MM.1S (cell line): Measurements from ENCODE around the gene CCL15.

Experiments used
- DNase-seq: peaks from one replicate; pipeline ENCODE4 v3.0.0-alpha.2; 2015
- H2AFZ ChIP-seq: fragments of 300-600 bp; sonication (generic); 2 replicates; pipeline ENCODE4 v1.6.0; 2016; ENCODE audit warnings: antibody characterized with exemption, low read length
- H3F3A ChIP-seq: fragments of 300-600 bp; sonication (generic); 2 replicates; pipeline ENCODE4 v1.6.1; 2016; ENCODE audit warnings: mild to moderate bottlenecking, antibody characterized with exemption, low read length, moderate library complexity, mixed read lengths; ENCODE audit not compliant: insufficient read depth
- H3K27ac ChIP-seq: fragments of 300-600 bp; sonication (generic); 2 replicates; pipeline ENCODE4 v1.5.1; 2016; ENCODE audit warnings: mild to moderate bottlenecking, low read length
- H3K27me3 ChIP-seq: fragments of 300-600 bp; sonication (generic); replicated peaks from 2 replicates; pipeline ENCODE4 v1.6.0; 2016; ENCODE audit warnings: low read length; ENCODE audit not compliant: insufficient read depth
- H3K36me3 ChIP-seq: fragments of 300-600 bp; sonication (generic); replicated peaks from 2 replicates; pipeline ENCODE4 v1.6.1; 2016; ENCODE audit warnings: mild to moderate bottlenecking, low read length, mixed read lengths; ENCODE audit not compliant: insufficient read depth
- H3K4me1 ChIP-seq: fragments of 300-600 bp; sonication (generic); 2 replicates; pipeline ENCODE4 v1.6.1; 2016; ENCODE audit warnings: low read length, mixed read lengths
- H3K4me2 ChIP-seq: fragments of 300-600 bp; sonication (generic); 2 replicates; pipeline ENCODE4 v1.6.0; 2016; ENCODE audit warnings: low read depth, low read length
- H3K4me3 ChIP-seq: fragments of 300-600 bp; sonication (generic); 2 replicates; pipeline ENCODE4 v1.5.1; 2016; ENCODE audit warnings: low read length, mixed read lengths
- H3K79me2 ChIP-seq: fragments of 300-600 bp; sonication (generic); 2 replicates; pipeline ENCODE4 v1.6.1; 2016; ENCODE audit warnings: mixed run types, low read length, mixed read lengths
- H3K9ac ChIP-seq: fragments of 300-600 bp; sonication (generic); 2 replicates; pipeline ENCODE4 v1.6.1; 2016; ENCODE audit warnings: low read length, mixed read lengths
- H3K9me2 ChIP-seq: fragments of 300-600 bp; sonication (generic); replicated peaks from 2 replicates; pipeline ENCODE4 v1.6.1; 2016; ENCODE audit warnings: mild to moderate bottlenecking, low read length, mixed read lengths; ENCODE audit not compliant: insufficient read depth
- H3K9me3 ChIP-seq: fragments of 300-600 bp; sonication (generic); replicated peaks from 2 replicates; pipeline ENCODE4 v1.6.1; 2016; ENCODE audit warnings: mild to moderate bottlenecking, low read length, mixed read lengths; ENCODE audit not compliant: insufficient read depth
- H4K20me1 ChIP-seq: fragments of 300-600 bp; sonication (generic); 2 replicates; pipeline ENCODE4 v1.6.1; 2016; ENCODE audit warnings: mild to moderate bottlenecking, low read length, moderate library complexity, mixed read lengths; ENCODE audit not compliant: insufficient read depth
- EZH2 ChIP-seq: fragments of 300-600 bp; sonication (generic); optimal IDR thresholded peaks from 2 replicates; pipeline ENCODE3; 2017; ENCODE audit warnings: low read depth, mild to moderate bottlenecking, antibody characterized with exemption, low read length, mixed read lengths
- EZH2phosphoT487 ChIP-seq: fragments of 300-600 bp; sonication (generic); IDR thresholded peaks from 2 replicates; pipeline ENCODE4 v1.6.1; 2018; ENCODE audit warnings: antibody characterized with exemption, low read length
- TF ChIP-seq, protein P1 (sequence below): fragments of 300-600 bp; sonication (generic); IDR thresholded peaks from 2 replicates; pipeline ENCODE4 v1.5.1; 2016; ENCODE audit warnings: antibody characterized with exemption, low read length, mixed read lengths

The CCL15 gene

GRCh38 chr17:36001110-36001771, at the start of gene CCL15:
Gene CCL15, minus strand, starts transcription at chr17:36001553. Its CDS starts 61 bp downstream, at chr17:36001492.
- H3K36me3 ChIP-seq, result no peaks in the 10 kb centered on the region
- no peak within 1 kb of the TSS for H3K4me3 ChIP-seq
- H3K27ac ChIP-seq, result no peak within 1 kb of the TSS
- H3K4me2 ChIP-seq, result no peak within 1 kb of the TSS
- no peaks in the 10 kb centered on the region for H3K9me2 ChIP-seq
- no peaks in the 10 kb centered on the region for H3K27me3 ChIP-seq
- H3K79me2 ChIP-seq, result no peaks in the 10 kb centered on the region
- no peaks in the 10 kb centered on the region for H3F3A ChIP-seq
- H2AFZ ChIP-seq, result no peak within 1 kb of the TSS
- H3K9me3 ChIP-seq, result no peaks in the 10 kb centered on the region
- no peak for TF ChIP-seq EZH2phosphoT487
- no peak for TF ChIP-seq EZH2
- TF ChIP-seq, protein P1, sequence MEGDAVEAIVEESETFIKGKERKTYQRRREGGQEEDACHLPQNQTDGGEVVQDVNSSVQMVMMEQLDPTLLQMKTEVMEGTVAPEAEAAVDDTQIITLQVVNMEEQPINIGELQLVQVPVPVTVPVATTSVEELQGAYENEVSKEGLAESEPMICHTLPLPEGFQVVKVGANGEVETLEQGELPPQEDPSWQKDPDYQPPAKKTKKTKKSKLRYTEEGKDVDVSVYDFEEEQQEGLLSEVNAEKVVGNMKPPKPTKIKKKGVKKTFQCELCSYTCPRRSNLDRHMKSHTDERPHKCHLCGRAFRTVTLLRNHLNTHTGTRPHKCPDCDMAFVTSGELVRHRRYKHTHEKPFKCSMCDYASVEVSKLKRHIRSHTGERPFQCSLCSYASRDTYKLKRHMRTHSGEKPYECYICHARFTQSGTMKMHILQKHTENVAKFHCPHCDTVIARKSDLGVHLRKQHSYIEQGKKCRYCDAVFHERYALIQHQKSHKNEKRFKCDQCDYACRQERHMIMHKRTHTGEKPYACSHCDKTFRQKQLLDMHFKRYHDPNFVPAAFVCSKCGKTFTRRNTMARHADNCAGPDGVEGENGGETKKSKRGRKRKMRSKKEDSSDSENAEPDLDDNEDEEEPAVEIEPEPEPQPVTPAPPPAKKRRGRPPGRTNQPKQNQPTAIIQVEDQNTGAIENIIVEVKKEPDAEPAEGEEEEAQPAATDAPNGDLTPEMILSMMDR, result no peak
- H3K9ac ChIP-seq, result no peak within 1 kb of the TSS
- H4K20me1 ChIP-seq, result no peaks in the 10 kb centered on the region
- no peak for DNase-seq
- peaks cover 25% of the 10 kb centered on the region for H3K4me1 ChIP-seq

- no peaks in the 10 kb centered on the region for H3K9me3 ChIP-seq
- no peaks in the 10 kb centered on the region for H3K9me2 ChIP-seq
These were observed 48.3 kb upstream of the CCL15 start for GRCh38 chr17:36049643-36050042.

GRCh38 chr17:36048066-36048465, 46.7 kb upstream of the CCL15 start:
- Histone ChIP-seq H3K4me3 (no peak overlapping the region), H3K9me3 (no peaks in the 10 kb centered on the region), H3K27ac (no peak overlapping the region), H2AFZ (no peak overlapping the region), H4K20me1 (no peaks in the 10 kb centered on the region), H3K27me3 (no peaks in the 10 kb centered on the region), H3K4me1 (no peaks in the 10 kb centered on the region), H3F3A (no peaks in the 10 kb centered on the region), H3K9me2 (no peaks in the 10 kb centered on the region), H3K4me2 (no peak overlapping the region), H3K36me3 (no peaks in the 10 kb centered on the region), H3K9ac (no peak overlapping the region), H3K79me2 (no peaks in the 10 kb centered on the region)
- TF ChIP-seq EZH2, result no peak
- no peak for TF ChIP-seq EZH2phosphoT487
- TF ChIP-seq, protein P1, result no peak
- no peak for DNase-seq

More at GRCh38 chr17:36049643-36050042, 48.3 kb upstream of the CCL15 start:
- H3K79me2 ChIP-seq, result no peaks in the 10 kb centered on the region
- H2AFZ ChIP-seq, result no peak overlapping the region
- no peak for TF ChIP-seq EZH2phosphoT487
- no peak for TF ChIP-seq EZH2
- TF ChIP-seq, protein P1, result no peak
- H3K4me2 ChIP-seq, result no peak overlapping the region
- H4K20me1 ChIP-seq, result no peaks in the 10 kb centered on the region
- H3F3A ChIP-seq, result no peaks in the 10 kb centered on the region
- no peak for DNase-seq
- H3K4me1 ChIP-seq, result no peaks in the 10 kb centered on the region
- H3K4me3 ChIP-seq, result no peak overlapping the region
- no peaks in the 10 kb centered on the region for H3K27me3 ChIP-seq
- no peaks in the 10 kb centered on the region for H3K36me3 ChIP-seq
- H3K27ac ChIP-seq, result no peak overlapping the region
- H3K9ac ChIP-seq, result no peak overlapping the region
